Measurements from ENCODE around the gene ADAMTS2. TPM values are rescaled to one million over a fixed set of nuclear protein-coding genes. Genes with fewer than 3 reads are reported as not detected.

The ADAMTS2 gene
- total and polyA plus RNA-seq, 2 of the 4 experiments (the other 2 are of a cell fraction): 19.0 to 58.8 TPM

- no peak overlapping the region for H3K4me3 ChIP-seq (ENCODE audit: insufficient read depth, low read depth, low read length)
- no peak overlapping the region for H3K23ac ChIP-seq (ENCODE audit: low read depth, low read length)
- no TSS peak for BruUV-seq (replicated peaks)
- no peaks in the 10 kb centered on the region for H3K36me3 ChIP-seq (ENCODE audit: control insufficient read depth, insufficient read depth, low read length)
- H2BK120ac ChIP-seq (ENCODE audit: low read depth, low read length): no peak overlapping the region
- H2AFZ ChIP-seq (replicated peaks; ENCODE audit: low read length, poor library complexity): peak overlapping the region; percentile 25
- H2BK15ac ChIP-seq (ENCODE audit: low read depth, low read length): no peak overlapping the region
- H3K9me3 ChIP-seq (ENCODE audit: control insufficient read depth, insufficient read depth, low read length): no peaks in the 10 kb centered on the region
- H3K4ac ChIP-seq (ENCODE audit: low read depth, low read length): no peak overlapping the region
- in situ Hi-C loops (cut with MboI; ENCODE audit: low sequenced_read_pairs): no loop called here
- H3K14ac ChIP-seq (replicated peaks; ENCODE audit: low read depth, low read length): no peak overlapping the region
- intact Hi-C loops (cut with micrococcal nuclease): no loop called here
- no peak overlapping the region for H2BK5ac ChIP-seq (ENCODE audit: low read depth, low read length, poor library complexity, severe bottlenecking)
- POLR2A ChIA-PET (ENCODE audit: unreplicated experiment): no interaction called here
- 81% methylated on average over 5 of the region's 17 CpGs; no CpG with 5 or more reads in 1 of the 2 experiments for WGBS, 2 experiments (ENCODE audit: extremely low coverage in 2 of 2, insufficient read length in 1 of 2)
- CTCF ChIA-PET: no interaction called here
- H4K5ac ChIP-seq (ENCODE audit: low read depth, low read length): no peak overlapping the region
- H4K20me1 ChIP-seq (ENCODE audit: insufficient read depth, low read length): no peaks in the 10 kb centered on the region
- DNase-seq: no peak
- H4K8ac ChIP-seq (ENCODE audit: low read depth in 2 of 2, low read length in 2 of 2): no peak overlapping the region
- no peak overlapping the region for H3K4me2 ChIP-seq (ENCODE audit: low read depth, low read length)
- no peak overlapping the region for H4K91ac ChIP-seq (ENCODE audit: insufficient read depth, low read depth, low read length)
- H2AK5ac ChIP-seq (ENCODE audit: low read depth, low read length): no peak overlapping the region
- no peaks in the 10 kb centered on the region; the same call in 1 of the 2 replicates for H3K4me1 ChIP-seq (ENCODE audit: control insufficient read depth, insufficient read depth, low read length)
- H2BK20ac ChIP-seq (ENCODE audit: low read depth, low read length): no peak overlapping the region
- no peak overlapping the region for H3K18ac ChIP-seq (ENCODE audit: low read depth, low read length)
- H3K27me3 ChIP-seq (ENCODE audit: control insufficient read depth, insufficient read depth, low read length): peaks cover 3% of the 10 kb centered on the region; the same call in 1 of the 2 replicates
- TF ChIP-seq NFE2L2 (IDR thresholded peaks at IDR 0.05; ENCODE audit: low read depth, low read length) (no peak), SMC3 (IDR thresholded peaks at IDR 0.05; ENCODE audit: low read depth, low read length) (no peak)
- H3K27ac ChIP-seq (ENCODE audit: insufficient read depth, low read length): no peak overlapping the region
- no peaks in the 10 kb centered on the region for H3K9me1 ChIP-seq (ENCODE audit: insufficient read depth, low read length)
- H2AK9ac ChIP-seq (replicated peaks; ENCODE audit: low read depth, low read length, poor library complexity): peak overlapping the region; percentile 22
- no peak overlapping the region for H3K56ac ChIP-seq (ENCODE audit: extremely low read depth, insufficient read depth, low read length)
- dilution Hi-C loops (cut with HindIII; ENCODE audit: low sequenced_read_pairs, unreplicated experiment): no loop called here
- H3K9ac ChIP-seq (ENCODE audit: low read depth, low read length): no peak overlapping the region
- no peaks in the 10 kb centered on the region for H3K79me1 ChIP-seq (ENCODE audit: low read depth in 1 of 2, low read length in 2 of 2)
- no peak for ATAC-seq (ENCODE audit: low read depth)
Measured at GRCh38 chr5:179368806-179369529, 23.7 kb upstream of the ADAMTS2 start.
